Esophagus (tissue), 2 donors: Measurements from ENCODE around the gene CTDNEP1. TPM values are rescaled to one million over a fixed set of nuclear protein-coding genes. Genes with fewer than 3 reads are reported as not detected.
A peak's percentile ranks its signal among the peaks of the same experiment; 100 is the strongest.

Experiments
- H3K27ac ChIP-seq, 2 donors: one replicate each; pipeline ENCODE4 v1.5.1; 2013; ENCODE audit warnings: low read depth in 2 of 2, mild to moderate bottlenecking in 2 of 2, inconsistent platforms in 1 of 2, low read length in 1 of 2, moderate library complexity in 1 of 2
- H3K27me3 ChIP-seq, 2 donors: one replicate each; pipeline ENCODE4 v1.6.1; 2013; ENCODE audit warnings: low read length in 2 of 2, control low read depth in 1 of 2, mild to moderate bottlenecking in 1 of 2; ENCODE audit not compliant: insufficient read depth in 2 of 2, control insufficient read depth in 1 of 2
- H3K36me3 ChIP-seq, 2 donors: one replicate each; pipeline ENCODE4 v1.6.1; 2013; ENCODE audit warnings: low read length in 1 of 2; ENCODE audit not compliant: control insufficient read depth in 2 of 2, insufficient read depth in 2 of 2
- H3K4me1 ChIP-seq, 2 donors: one replicate each; pipeline ENCODE4 v1.6.1; 2013; ENCODE audit warnings: low read length in 1 of 2; ENCODE audit not compliant: control insufficient read depth in 2 of 2, insufficient read depth in 2 of 2
- H3K4me3 ChIP-seq, 2 donors: one replicate each; pipeline ENCODE4 v1.5.1; 2013; ENCODE audit warnings: low read length in 2 of 2, mild to moderate bottlenecking in 2 of 2, low read depth in 1 of 2, moderate library complexity in 1 of 2
- H3K9me3 ChIP-seq, 2 donors: one replicate each; pipeline ENCODE4 v1.6.1; 2013; ENCODE audit warnings: mild to moderate bottlenecking in 2 of 2, low read depth in 1 of 2, low read length in 1 of 2, moderate library complexity in 1 of 2; ENCODE audit not compliant: control insufficient read depth in 2 of 2, insufficient read depth in 1 of 2
- WGBS, 2 donors: extraction: QIAGEN DNeasy Blood & Tissue Kit; methylation state at CpG; one replicate each; pipeline ENCODE4 v1.1.7; 2013; 5-methylcytosine and 5-hydroxymethylcytosine counted together
- polyA plus RNA-seq, 2 donors: library from polyadenylated mRNA; stranded (reverse); fragments of 200-250 nt; gene quantifications; one replicate each; pipeline ENCODE4 v1.2.3, GENCODE V29; 2013
- donor health status: healthy with polysubstance abuse.
- donor health status: Bipolar disorder and iron deficiency.

The CTDNEP1 gene
- polyA plus RNA-seq, 2 donors = 42.4 to 58.5 TPM

- WGBS, 2 donors = 80 to 83% methylated on average over 11 of the region's 11 CpGs
Measured at GRCh38 chr17:7290685-7291084, 39.2 kb upstream of the CTDNEP1 start.

DNA sequence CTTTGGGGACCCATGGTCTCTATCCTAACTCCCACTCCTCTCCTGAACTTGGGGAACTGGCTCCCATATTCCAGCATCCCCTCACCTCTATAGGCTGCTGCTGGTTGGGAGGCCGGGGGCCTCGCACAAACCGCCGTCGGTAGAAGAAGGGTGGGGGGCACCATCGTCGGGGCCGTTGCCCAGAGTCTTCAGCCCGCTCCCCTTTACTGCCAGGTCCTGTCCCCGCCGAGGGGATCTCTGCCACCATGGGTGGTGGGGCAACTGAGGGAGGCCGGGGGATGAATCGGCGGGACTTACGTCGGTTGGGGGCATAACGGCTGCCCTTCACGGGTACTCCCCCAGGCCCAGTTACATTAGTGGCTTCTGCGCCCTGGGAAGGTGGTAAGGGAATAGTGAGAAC, 38.6 kb upstream of the CTDNEP1 start:
- H3K27me3 ChIP-seq = no peaks in the 10 kb centered on the region
- peaks cover 10 to 16% of the 10 kb centered on the region in 2 donors for H3K4me1 ChIP-seq
- H3K9me3 ChIP-seq = no peaks in the 10 kb centered on the region
- H3K36me3 ChIP-seq = no peaks in the 10 kb centered on the region
- H3K27ac ChIP-seq = no peak overlapping the region
- 89 to 92% methylated on average over 18 to 19 of the region's 19 CpGs for WGBS, 2 donors
- H3K4me3 ChIP-seq = no peak overlapping the region

More at GRCh38 chr17:7290685-7291084, 39.2 kb upstream of the CTDNEP1 start:
- H3K4me3 ChIP-seq = no peak overlapping the region
- no peaks in the 10 kb centered on the region for H3K27me3 ChIP-seq
- H3K4me1 ChIP-seq = peaks cover 12 to 16% of the 10 kb centered on the region in 2 donors
- no peak overlapping the region for H3K27ac ChIP-seq
- H3K36me3 ChIP-seq = no peaks in the 10 kb centered on the region
- H3K9me3 ChIP-seq = no peaks in the 10 kb centered on the region

DNA sequence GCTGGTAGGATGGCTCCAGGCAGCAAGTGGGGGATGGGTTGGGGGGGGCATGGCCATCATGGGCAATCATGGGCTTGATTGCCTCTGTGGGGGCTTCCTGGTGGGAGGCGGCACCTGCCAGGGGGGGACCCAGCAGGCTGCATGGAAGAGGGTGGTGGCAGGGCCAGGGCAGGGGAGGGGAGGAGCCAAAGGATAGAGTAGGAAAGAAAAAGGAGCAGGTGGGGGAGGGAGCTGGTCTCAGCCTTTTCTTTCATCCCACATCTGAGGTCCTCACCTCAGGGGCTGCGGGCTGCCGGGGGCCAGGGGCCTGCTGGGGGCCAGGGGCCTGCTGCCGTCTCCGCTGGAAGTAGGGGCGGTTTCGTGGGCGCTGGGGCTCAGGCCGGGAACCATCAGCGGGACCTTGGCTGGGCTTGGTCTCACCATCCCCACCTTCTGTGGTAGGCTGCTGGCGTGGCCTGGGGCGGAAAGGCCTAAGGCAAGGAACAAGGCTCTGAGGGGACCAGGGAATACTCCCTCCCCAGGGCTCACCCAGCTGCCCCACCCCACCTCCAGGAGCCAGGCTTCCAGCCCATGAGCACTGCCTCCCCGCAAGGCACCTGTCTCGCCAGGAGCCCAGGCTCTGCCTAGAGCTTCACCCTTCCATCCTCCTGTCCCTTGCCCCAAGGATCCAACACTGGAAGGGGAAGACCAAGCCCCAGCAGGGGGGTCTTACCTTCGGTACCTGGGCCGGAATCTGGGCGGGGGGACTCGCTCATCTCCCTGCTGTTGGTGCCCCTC, 37.9 kb upstream of the CTDNEP1 start:
- Histone ChIP-seq H3K4me1 (peaks cover 10 to 11% of the 10 kb centered on the region in 2 donors), H3K4me3 (no peak overlapping the region), H3K36me3 (peaks cover 0 to 3% of the 10 kb centered on the region in 2 donors), H3K27me3 (no peaks in the 10 kb centered on the region), H3K27ac (no peak overlapping the region), H3K9me3 (no peaks in the 10 kb centered on the region)
- WGBS, 2 donors = 84 to 90% methylated on average over 18 of the region's 18 CpGs

DNA sequence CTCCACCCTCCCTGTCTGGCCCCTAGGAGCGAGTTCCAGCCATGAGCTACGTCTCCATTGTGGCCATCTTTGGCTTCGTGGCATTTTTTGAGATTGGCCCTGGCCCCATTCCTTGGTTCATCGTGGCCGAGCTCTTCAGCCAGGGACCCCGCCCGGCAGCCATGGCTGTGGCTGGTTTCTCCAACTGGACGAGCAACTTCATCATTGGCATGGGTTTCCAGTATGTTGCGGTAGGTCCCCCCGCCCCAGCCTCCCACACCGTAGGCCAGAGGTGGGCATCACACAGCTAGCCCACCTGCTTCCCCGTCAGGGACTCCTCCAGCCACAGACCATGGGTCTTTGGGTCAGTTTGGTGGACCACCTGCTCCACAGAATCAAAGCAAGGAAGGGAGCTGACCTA, 34.1 kb upstream of the CTDNEP1 start:
- Histone ChIP-seq H3K9me3 (no peaks in the 10 kb centered on the region), H3K27ac (peak overlapping the region in 1 of 2 donors; percentile 21), H3K4me1 (peaks cover 6 to 16% of the 10 kb centered on the region in 2 donors), H3K36me3 (peaks cover 0 to 3% of the 10 kb centered on the region in 2 donors), H3K4me3 (no peak overlapping the region), H3K27me3 (no peaks in the 10 kb centered on the region)
- 82 to 84% methylated on average over 12 of the region's 12 CpGs for WGBS, 2 donors

- H3K4me1 ChIP-seq = peaks cover 6 to 22% of the 10 kb centered on the region in 2 donors
- WGBS, 2 donors = 92 to 93% methylated on average over 16 of the region's 16 CpGs
- peak overlapping the region in 1 of 2 donors; percentile 29 for H3K27ac ChIP-seq
Measured at GRCh38 chr17:7284911-7285310, 33.4 kb upstream of the CTDNEP1 start.

DNA sequence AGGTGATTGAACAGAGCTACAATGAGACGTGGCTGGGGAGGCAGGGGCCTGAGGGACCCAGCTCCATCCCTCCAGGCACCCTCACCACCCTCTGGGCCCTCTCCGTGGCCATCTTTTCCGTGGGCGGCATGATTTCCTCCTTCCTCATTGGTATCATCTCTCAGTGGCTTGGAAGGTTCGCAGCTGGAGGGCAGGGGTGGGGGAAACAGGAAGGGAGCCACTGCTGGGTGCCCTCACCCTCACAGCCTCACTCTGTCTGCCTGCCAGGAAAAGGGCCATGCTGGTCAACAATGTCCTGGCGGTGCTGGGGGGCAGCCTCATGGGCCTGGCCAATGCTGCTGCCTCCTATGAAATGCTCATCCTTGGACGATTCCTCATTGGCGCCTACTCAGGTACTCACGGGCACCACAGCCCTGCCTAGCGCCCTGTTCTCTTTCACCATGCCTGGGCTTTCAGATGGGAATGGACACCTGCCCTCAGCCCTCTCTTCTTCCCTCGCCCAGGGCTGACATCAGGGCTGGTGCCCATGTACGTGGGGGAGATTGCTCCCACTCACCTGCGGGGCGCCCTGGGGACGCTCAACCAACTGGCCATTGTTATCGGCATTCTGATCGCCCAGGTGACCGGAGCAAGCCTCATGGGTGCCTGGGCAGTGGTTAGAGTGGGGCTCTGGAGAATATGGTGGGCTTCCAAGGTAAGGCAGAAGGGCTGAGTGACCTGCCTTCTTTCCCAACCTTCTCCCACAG, 32.1 kb upstream of the CTDNEP1 start:
- peaks cover 0 to 3% of the 10 kb centered on the region in 2 donors for H3K36me3 ChIP-seq
- 80 to 82% methylated on average over 18 of the region's 18 CpGs for WGBS, 2 donors
- H3K27me3 ChIP-seq = no peaks in the 10 kb centered on the region
- peak overlapping the region in 1 of 2 donors; percentile 60 for H3K27ac ChIP-seq
- peaks cover 6 to 24% of the 10 kb centered on the region in 2 donors for H3K4me1 ChIP-seq
- H3K4me3 ChIP-seq = no peak overlapping the region
- no peaks in the 10 kb centered on the region for H3K9me3 ChIP-seq

More at GRCh38 chr17:7284911-7285310, 33.4 kb upstream of the CTDNEP1 start:
- Histone ChIP-seq H3K4me3 (no peak overlapping the region), H3K36me3 (peaks cover 0 to 3% of the 10 kb centered on the region in 2 donors), H3K27me3 (no peaks in the 10 kb centered on the region), H3K9me3 (no peaks in the 10 kb centered on the region)

GRCh38 chr17:7282752-7283321, 31.3 kb upstream of the CTDNEP1 start:
- 46 to 47% methylated on average over 6 of the region's 6 CpGs for WGBS, 2 donors
- Histone ChIP-seq H3K4me1 (peaks cover 6 to 24% of the 10 kb centered on the region in 2 donors), H3K4me3 (peak overlapping the region in 1 of 2 donors; percentile 35), H3K36me3 (peaks cover 0 to 3% of the 10 kb centered on the region in 2 donors), H3K9me3 (no peaks in the 10 kb centered on the region), H3K27ac (peak overlapping the region; percentile 76 to 78), H3K27me3 (no peaks in the 10 kb centered on the region)

DNA sequence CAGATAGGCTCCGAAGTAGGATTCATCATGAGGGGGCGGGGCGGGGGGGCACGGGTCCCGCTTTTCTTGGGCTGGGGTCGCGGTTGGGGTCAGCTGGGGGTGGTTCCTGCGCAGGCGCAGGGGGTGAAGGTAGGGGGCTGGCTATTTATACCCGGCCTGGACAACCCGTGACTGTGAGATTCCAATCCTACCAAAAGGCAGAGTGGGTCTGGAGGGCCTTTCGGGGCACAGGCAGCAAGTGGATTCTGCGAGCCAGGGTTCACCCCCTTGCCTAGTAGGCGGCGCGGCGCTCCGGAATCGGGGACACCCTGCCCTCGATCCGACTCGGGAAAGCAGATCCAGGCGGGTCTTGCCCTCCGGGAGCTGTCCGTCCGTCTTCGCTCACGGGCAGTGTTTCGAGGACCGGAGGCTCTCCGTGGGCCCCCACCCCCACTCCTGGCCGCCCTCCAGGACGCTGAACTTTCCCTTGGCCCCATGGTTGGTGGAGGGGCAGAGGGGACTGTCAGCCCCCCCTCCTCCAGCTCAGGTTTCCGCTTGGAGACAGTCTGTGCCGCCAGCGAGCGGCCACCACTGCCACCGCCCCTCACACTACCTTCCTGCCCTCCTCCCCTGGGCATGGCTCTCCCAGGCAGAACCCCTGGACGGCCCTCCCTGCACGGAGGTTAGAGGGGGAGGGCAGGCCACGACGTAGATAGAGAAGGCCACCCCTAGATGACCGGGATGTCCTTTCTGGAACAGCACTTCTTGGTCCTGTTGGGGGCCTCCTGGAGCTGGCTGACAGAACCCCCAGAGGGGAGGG, 30.6 kb upstream of the CTDNEP1 start:
- Histone ChIP-seq H3K4me3 (peak overlapping the region; percentile 35 to 53), H3K36me3 (peaks cover 0 to 3% of the 10 kb centered on the region in 2 donors), H3K27me3 (no peaks in the 10 kb centered on the region), H3K9me3 (no peaks in the 10 kb centered on the region), H3K4me1 (peaks cover 6 to 24% of the 10 kb centered on the region in 2 donors), H3K27ac (peak overlapping the region; percentile 76 to 78)
- 3 to 5% methylated on average over 43 of the region's 43 CpGs for WGBS, 2 donors
